Mammary epithelial cell (primary cell): Measurements from ENCODE around the gene CDK8.

ENCODE experiments used
- CTCF ChIP-seq, 2 donors: IDR thresholded peaks in 1 of 2; conservative IDR thresholded peaks in 1 of 2; 2 replicates each; pipeline ENCODE4 v1.5.1; 2011 to 2012; ENCODE audit warnings: inconsistent platforms in 2 of 2, low read length in 2 of 2, mild to moderate bottlenecking in 2 of 2, control low read depth in 1 of 2, low read depth in 1 of 2; ENCODE audit not compliant: insufficient read depth in 1 of 2; ENCODE audit errors: extremely low read depth in 1 of 2
- EZH2 ChIP-seq: IDR thresholded peaks from 2 replicates; pipeline ENCODE4 v1.6.1; 2012; ENCODE audit warnings: low read length, inconsistent platforms, borderline replicate concordance

- TF ChIP-seq CTCF (conservative IDR thresholded peaks at IDR 0.05 in 1 of 2, IDR thresholded peaks at IDR 0.05 in 1 of 2; ENCODE audit: extremely low read depth in 1 of 2, insufficient read depth in 1 of 2, low read depth in 1 of 2, low read length in 2 of 2) (no peak), EZH2 (no peak)
These were observed 16.8 kb downstream of the CDK8 start for GRCh38 chr13:26270707-26271106.
